Measurements from ENCODE around the gene NUDT17.

Gene NUDT17, protein sequence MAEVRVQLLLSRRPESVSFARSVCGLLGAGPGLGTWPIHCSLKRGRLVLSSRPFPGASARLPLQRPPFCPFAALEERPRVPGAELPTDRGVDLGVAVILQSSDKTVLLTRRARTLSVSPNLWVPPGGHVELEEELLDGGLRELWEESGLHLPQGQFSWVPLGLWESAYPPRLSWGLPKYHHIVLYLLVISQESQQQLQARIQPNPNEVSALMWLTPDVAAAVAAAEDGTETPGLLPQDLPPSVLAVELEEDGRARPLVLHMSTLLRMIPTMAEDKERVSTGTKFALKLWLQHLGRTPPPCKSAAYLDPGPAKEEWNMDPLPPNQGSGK

GRCh38 chr1:145845514-145846161, at the start of gene NUDT17:
NUDT17 (plus strand) TSS chr1:145845630; CDS start chr1:145845641, 11 bp downstream.
- no peak for TF ChIP-seq EZH2phosphoT487 (IDR thresholded peaks at IDR 0.05; ENCODE audit: borderline replicate concordance)
- TF ChIP-seq, protein P1, sequence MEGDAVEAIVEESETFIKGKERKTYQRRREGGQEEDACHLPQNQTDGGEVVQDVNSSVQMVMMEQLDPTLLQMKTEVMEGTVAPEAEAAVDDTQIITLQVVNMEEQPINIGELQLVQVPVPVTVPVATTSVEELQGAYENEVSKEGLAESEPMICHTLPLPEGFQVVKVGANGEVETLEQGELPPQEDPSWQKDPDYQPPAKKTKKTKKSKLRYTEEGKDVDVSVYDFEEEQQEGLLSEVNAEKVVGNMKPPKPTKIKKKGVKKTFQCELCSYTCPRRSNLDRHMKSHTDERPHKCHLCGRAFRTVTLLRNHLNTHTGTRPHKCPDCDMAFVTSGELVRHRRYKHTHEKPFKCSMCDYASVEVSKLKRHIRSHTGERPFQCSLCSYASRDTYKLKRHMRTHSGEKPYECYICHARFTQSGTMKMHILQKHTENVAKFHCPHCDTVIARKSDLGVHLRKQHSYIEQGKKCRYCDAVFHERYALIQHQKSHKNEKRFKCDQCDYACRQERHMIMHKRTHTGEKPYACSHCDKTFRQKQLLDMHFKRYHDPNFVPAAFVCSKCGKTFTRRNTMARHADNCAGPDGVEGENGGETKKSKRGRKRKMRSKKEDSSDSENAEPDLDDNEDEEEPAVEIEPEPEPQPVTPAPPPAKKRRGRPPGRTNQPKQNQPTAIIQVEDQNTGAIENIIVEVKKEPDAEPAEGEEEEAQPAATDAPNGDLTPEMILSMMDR (conservative IDR thresholded peaks at IDR 0.05; ENCODE audit: low read length): peak; percentile 93
- Histone ChIP-seq H3K4me3 (ENCODE audit: low read length, poor library complexity, severe bottlenecking) (peak within 1 kb of the TSS; percentile 82), H3K79me2 (ENCODE audit: insufficient read depth, low read length) (no peaks in the 10 kb centered on the region), H2AFZ (ENCODE audit: low read length) (peak within 1 kb of the TSS; percentile 80), H3K9ac (ENCODE audit: low read depth, low read length, poor library complexity, severe bottlenecking) (peak within 1 kb of the TSS; percentile 68), H3F3A (ENCODE audit: low read depth) (no peaks in the 10 kb centered on the region), H3K9me2 (replicated peaks; ENCODE audit: low read depth, low read length) (no peaks in the 10 kb centered on the region), H4K20me1 (ENCODE audit: insufficient read depth, low read length, poor library complexity, severe bottlenecking) (no peaks in the 10 kb centered on the region), H3K36me3 (ENCODE audit: insufficient read depth, low read length) (peaks cover 43% of the 10 kb centered on the region; the same call in 1 of the 2 replicates), H3K27me3 (ENCODE audit: insufficient read depth, low read length, poor library complexity, severe bottlenecking) (no peaks in the 10 kb centered on the region), H3K4me2 (ENCODE audit: low read depth, low read length, poor library complexity, severe bottlenecking) (peak within 1 kb of the TSS; percentile 94), H3K9me3 (ENCODE audit: insufficient read depth, low read depth, low read length) (no peaks in the 10 kb centered on the region), H3K4me1 (ENCODE audit: insufficient read depth, low read length, poor library complexity, severe bottlenecking) (peaks cover 11% of the 10 kb centered on the region)

DNA sequence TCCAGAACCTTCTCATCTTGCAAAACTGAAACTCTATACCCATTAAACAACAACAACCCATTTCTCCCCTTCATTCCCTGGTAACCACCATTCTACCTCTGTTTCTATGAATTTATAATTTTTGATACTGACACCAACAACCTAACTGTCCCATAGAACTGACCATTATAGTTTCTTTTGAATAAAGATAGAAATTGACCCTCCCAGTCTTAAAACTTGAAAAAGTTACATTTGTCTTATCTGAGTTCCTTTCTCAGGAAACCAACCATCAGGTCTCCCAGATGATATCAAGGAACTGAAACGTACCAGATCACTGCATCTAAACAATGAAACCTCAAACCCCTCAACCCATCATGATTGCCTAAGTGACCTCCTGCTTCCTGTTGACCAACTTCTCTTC, 48.7 kb upstream of the NUDT17 start:
- H3K9ac ChIP-seq (ENCODE audit: low read depth, low read length, poor library complexity, severe bottlenecking): no peak overlapping the region
- TF ChIP-seq EZH2phosphoT487 (IDR thresholded peaks at IDR 0.05; ENCODE audit: borderline replicate concordance): no peak
- TF ChIP-seq, protein P1 (conservative IDR thresholded peaks at IDR 0.05; ENCODE audit: low read length): no peak
- H3K9me3 ChIP-seq (ENCODE audit: insufficient read depth, low read depth, low read length): peaks cover 22% of the 10 kb centered on the region
- H2AFZ ChIP-seq (ENCODE audit: low read length): no peak overlapping the region
- H3K4me1 ChIP-seq (ENCODE audit: insufficient read depth, low read length, poor library complexity, severe bottlenecking): peaks cover 8% of the 10 kb centered on the region
- peaks cover 80% of the 10 kb centered on the region for H3K79me2 ChIP-seq (ENCODE audit: insufficient read depth, low read length)
- H3K27me3 ChIP-seq (ENCODE audit: insufficient read depth, low read length, poor library complexity, severe bottlenecking): no peaks in the 10 kb centered on the region
- no peaks in the 10 kb centered on the region for H3F3A ChIP-seq (ENCODE audit: low read depth)
- H3K36me3 ChIP-seq (ENCODE audit: insufficient read depth, low read length): peaks cover 26% of the 10 kb centered on the region; the same call in 1 of the 2 replicates
- H4K20me1 ChIP-seq (ENCODE audit: insufficient read depth, low read length, poor library complexity, severe bottlenecking): peaks cover 9% of the 10 kb centered on the region
- no peaks in the 10 kb centered on the region for H3K9me2 ChIP-seq (replicated peaks; ENCODE audit: low read depth, low read length)
- H3K4me2 ChIP-seq (ENCODE audit: low read depth, low read length, poor library complexity, severe bottlenecking): no peak overlapping the region
- H3K4me3 ChIP-seq (ENCODE audit: low read length, poor library complexity, severe bottlenecking): no peak overlapping the region

DNA sequence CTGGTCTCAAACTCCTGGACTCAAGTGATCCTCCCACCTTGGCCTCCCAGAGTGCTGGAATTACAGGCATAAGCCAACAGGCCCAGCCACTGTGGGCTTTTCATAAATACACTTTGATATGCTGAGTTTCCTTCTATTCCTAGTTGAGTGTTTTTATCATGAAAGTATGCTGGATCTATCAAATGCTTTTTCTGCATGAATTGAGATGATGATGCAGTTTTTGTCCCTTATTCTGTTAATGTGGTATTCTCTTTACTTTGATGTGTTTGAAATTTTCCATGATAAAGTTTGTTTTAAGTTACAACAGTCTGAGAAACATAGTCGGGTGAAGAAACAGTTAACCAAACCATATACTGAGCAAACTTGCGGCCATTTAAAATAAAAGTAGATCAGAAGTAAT, 45.6 kb upstream of the NUDT17 start:
- Histone ChIP-seq H4K20me1 (ENCODE audit: insufficient read depth, low read length, poor library complexity, severe bottlenecking) (peaks cover 17% of the 10 kb centered on the region), H2AFZ (ENCODE audit: low read length) (no peak overlapping the region), H3K36me3 (ENCODE audit: insufficient read depth, low read length) (peaks cover 10% of the 10 kb centered on the region; the same call in 1 of the 2 replicates), H3K9me2 (replicated peaks; ENCODE audit: low read depth, low read length) (no peaks in the 10 kb centered on the region), H3K4me3 (ENCODE audit: low read length, poor library complexity, severe bottlenecking) (no peak overlapping the region), H3K9ac (ENCODE audit: low read depth, low read length, poor library complexity, severe bottlenecking) (no peak overlapping the region), H3K9me3 (ENCODE audit: insufficient read depth, low read depth, low read length) (peaks cover 22% of the 10 kb centered on the region), H3F3A (ENCODE audit: low read depth) (no peaks in the 10 kb centered on the region), H3K79me2 (ENCODE audit: insufficient read depth, low read length) (peaks cover 92% of the 10 kb centered on the region), H3K4me1 (ENCODE audit: insufficient read depth, low read length, poor library complexity, severe bottlenecking) (peaks cover 11% of the 10 kb centered on the region), H3K4me2 (ENCODE audit: low read depth, low read length, poor library complexity, severe bottlenecking) (no peak overlapping the region), H3K27me3 (ENCODE audit: insufficient read depth, low read length, poor library complexity, severe bottlenecking) (no peaks in the 10 kb centered on the region)
- TF ChIP-seq EZH2phosphoT487 (IDR thresholded peaks at IDR 0.05; ENCODE audit: borderline replicate concordance): no peak
- TF ChIP-seq, protein P1 (conservative IDR thresholded peaks at IDR 0.05; ENCODE audit: low read length): no peak
